AG04450 (cell line): ENCODE results near the gene TTC39A. TPM values are rescaled to one million over a fixed set of nuclear protein-coding genes. Genes with fewer than 3 reads are reported as not detected.

Experiments
- CTCF ChIA-PET: fragments of 300-600, 350-600 bp; formaldehyde crosslinking; extraction: SDS; loops from one replicate; lab custom pipeline; 2022; ENCODE audit warnings: antibody characterized with exemption, inconsistent platforms; lab: Charles Lee
- POLR2A ChIA-PET: fragments of 350-600 bp; formaldehyde crosslinking; extraction: SDS; loops from one replicate; lab custom pipeline; 2021; ENCODE audit warnings: antibody characterized with exemption, inconsistent platforms; lab: Yijun Ruan, JAX
- DNase-seq: peaks from one replicate; pipeline ENCODE4 v3.0.0-alpha.2; 2011; ENCODE audit warnings: low read depth, low spot score
- H3K27ac ChIP-seq: one replicate; pipeline ENCODE4 v1.5.1; 2012; ENCODE audit warnings: low read depth, low read length, control low read depth
- H3K27me3 ChIP-seq: one replicate; pipeline ENCODE4 v1.6.0; 2012; ENCODE audit warnings: low read length; ENCODE audit not compliant: control insufficient read depth, insufficient read depth
- H3K4me3 ChIP-seq: 2 replicates; pipeline ENCODE4 v1.5.1; 2011; ENCODE audit warnings: mild to moderate bottlenecking, low read depth, low read length, control low read depth
- H3K9me3 ChIP-seq: 2 replicates; pipeline ENCODE4 v1.5.1; 2012; ENCODE audit warnings: low read length; ENCODE audit not compliant: control insufficient read depth, insufficient read depth
- polyA plus RNA-seq: library from polyadenylated mRNA; depleted of rRNA; stranded (reverse); fragments of >200 nt; gene quantifications from 2 replicates; pipeline ENCODE4 v1.2.3, GENCODE V29; 2011
- TF ChIP-seq, protein P1 (sequence below): IDR thresholded peaks from 2 replicates; pipeline ENCODE4 v1.5.1; 2011; ENCODE audit warnings: low read depth, low read length, control low read depth, inconsistent platforms

Gene TTC39A
- polyA plus RNA-seq, 1 experiment = 0.21 TPM

GRCh38 chr1:51280321-51280978 lies 49.9 kb downstream of the TTC39A start:
- Histone ChIP-seq H3K4me3 (no peak overlapping the region), H3K27ac (no peak overlapping the region), H3K27me3 (no peaks in the 10 kb centered on the region), H3K9me3 (no peaks in the 10 kb centered on the region)
- TF ChIP-seq, protein P1, sequence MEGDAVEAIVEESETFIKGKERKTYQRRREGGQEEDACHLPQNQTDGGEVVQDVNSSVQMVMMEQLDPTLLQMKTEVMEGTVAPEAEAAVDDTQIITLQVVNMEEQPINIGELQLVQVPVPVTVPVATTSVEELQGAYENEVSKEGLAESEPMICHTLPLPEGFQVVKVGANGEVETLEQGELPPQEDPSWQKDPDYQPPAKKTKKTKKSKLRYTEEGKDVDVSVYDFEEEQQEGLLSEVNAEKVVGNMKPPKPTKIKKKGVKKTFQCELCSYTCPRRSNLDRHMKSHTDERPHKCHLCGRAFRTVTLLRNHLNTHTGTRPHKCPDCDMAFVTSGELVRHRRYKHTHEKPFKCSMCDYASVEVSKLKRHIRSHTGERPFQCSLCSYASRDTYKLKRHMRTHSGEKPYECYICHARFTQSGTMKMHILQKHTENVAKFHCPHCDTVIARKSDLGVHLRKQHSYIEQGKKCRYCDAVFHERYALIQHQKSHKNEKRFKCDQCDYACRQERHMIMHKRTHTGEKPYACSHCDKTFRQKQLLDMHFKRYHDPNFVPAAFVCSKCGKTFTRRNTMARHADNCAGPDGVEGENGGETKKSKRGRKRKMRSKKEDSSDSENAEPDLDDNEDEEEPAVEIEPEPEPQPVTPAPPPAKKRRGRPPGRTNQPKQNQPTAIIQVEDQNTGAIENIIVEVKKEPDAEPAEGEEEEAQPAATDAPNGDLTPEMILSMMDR = no peak
- ChIA-PET CTCF (interaction anchor here (3.8 kb wide), 1 partner anchor 15 kb away, joined by 26 read pairs; no protein-coding TSS in a partner anchor), POLR2A (interaction anchor here (0.7 kb wide), 1 partner anchor 71 kb away, joined by 4 read pairs; no protein-coding TSS in a partner anchor)
- no peak for DNase-seq

GRCh38 chr1:51276286-51276685 lies 54.1 kb downstream of the TTC39A start:
- Histone ChIP-seq H3K9me3 (no peaks in the 10 kb centered on the region), H3K27me3 (no peaks in the 10 kb centered on the region), H3K4me3 (no peak overlapping the region), H3K27ac (no peak overlapping the region)
- TF ChIP-seq, protein P1 = no peak
- POLR2A ChIA-PET = no interaction called here
- CTCF ChIA-PET = no interaction called here
- DNase-seq = no peak

GRCh38 chr1:51274676-51275075 lies 55.7 kb downstream of the TTC39A start:
- Histone ChIP-seq H3K27me3 (no peaks in the 10 kb centered on the region), H3K4me3 (no peak overlapping the region), H3K27ac (no peak overlapping the region), H3K9me3 (no peaks in the 10 kb centered on the region)
- CTCF ChIA-PET = no interaction called here
- no peak for DNase-seq
- POLR2A ChIA-PET = no interaction called here
- TF ChIP-seq, protein P1 = no peak

DNA sequence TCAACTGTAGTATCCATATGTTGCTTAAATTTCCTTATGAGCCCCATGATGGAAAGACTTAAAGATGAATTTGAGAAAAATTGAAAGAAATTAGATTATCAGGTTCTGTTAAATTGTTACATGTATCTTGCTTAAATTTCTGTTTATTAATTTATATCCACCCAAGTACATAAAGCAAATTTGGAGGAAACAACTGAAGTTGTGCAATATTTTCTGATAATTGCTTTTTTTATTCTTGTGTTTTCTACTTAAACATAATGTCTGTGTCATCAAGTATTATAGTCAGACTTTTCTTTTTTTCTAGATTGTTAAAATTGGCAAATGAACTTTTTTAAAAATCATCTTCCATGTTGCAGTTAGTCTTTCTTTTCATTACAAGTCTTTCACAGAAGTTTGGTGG lies 57.4 kb downstream of the TTC39A start:
- no peak overlapping the region for H3K27ac ChIP-seq
- H3K9me3 ChIP-seq = no peaks in the 10 kb centered on the region
- H3K4me3 ChIP-seq = no peak overlapping the region
- TF ChIP-seq, protein P1 = no peak
- ChIA-PET CTCF (no interaction called here), POLR2A (no interaction called here)
- DNase-seq = no peak
- no peaks in the 10 kb centered on the region for H3K27me3 ChIP-seq

DNA sequence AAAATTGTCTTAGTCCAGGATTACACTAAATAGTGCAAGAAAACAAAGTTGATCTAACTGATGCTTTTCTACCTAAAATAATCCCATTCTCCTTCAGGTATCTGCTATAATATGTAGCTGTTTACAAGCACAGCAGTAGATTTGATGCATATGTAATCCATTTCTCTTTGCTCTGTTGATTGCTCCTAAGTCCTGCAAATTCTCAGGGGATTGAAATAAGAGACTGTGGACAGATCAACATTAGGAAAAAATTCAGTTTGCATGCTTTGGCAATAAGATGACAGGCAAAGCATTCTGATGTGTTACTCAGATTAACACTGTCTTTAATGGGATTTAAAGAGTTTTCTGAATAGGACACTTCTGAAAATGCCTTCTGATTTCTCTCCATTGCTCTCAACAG lies 59.6 kb downstream of the TTC39A start:
- no peak overlapping the region for H3K27ac ChIP-seq
- CTCF ChIA-PET = interaction anchor here (1.4 kb wide), 1 partner anchor 26 kb away, joined by 5 read pairs; no protein-coding TSS in a partner anchor
- H3K4me3 ChIP-seq = no peak overlapping the region
- no peak for DNase-seq
- POLR2A ChIA-PET = no interaction called here
- no peaks in the 10 kb centered on the region for H3K9me3 ChIP-seq
- TF ChIP-seq, protein P1 = no peak
- no peaks in the 10 kb centered on the region for H3K27me3 ChIP-seq
